GM23248 (cell line): ENCODE results near the gene B2M. TPM values are rescaled to one million over a fixed set of nuclear protein-coding genes. Genes with fewer than 3 reads are reported as not detected.
"Not testable (repeated sequence)": the region's sequence is repeated elsewhere in the genome, so short reads cannot be mapped to it uniquely, and the experiment has no call there.

Experiments
- DNase-seq: peaks from one replicate; pipeline ENCODE4 v3.0.0-alpha.2; 2015
- H2AFZ ChIP-seq: fragments of 200-600 bp; sonication (generic); 2 replicates; pipeline ENCODE4 v1.6.1; 2016; ENCODE audit warnings: antibody characterized with exemption
- H3F3A ChIP-seq: fragments of 200-600 bp; sonication (generic); 2 replicates; pipeline ENCODE4 v1.6.1; 2016; ENCODE audit warnings: mild to moderate bottlenecking, antibody characterized with exemption, mixed run types; ENCODE audit not compliant: insufficient read depth
- H3K27ac ChIP-seq: fragments of 200-600 bp; sonication (generic); 2 replicates; pipeline ENCODE4 v1.5.1; 2016; ENCODE audit warnings: mild to moderate bottlenecking
- H3K27me3 ChIP-seq: fragments of 200-600 bp; sonication (generic); replicated peaks from 2 replicates; pipeline ENCODE4 v1.6.1; 2016; ENCODE audit warnings: mild to moderate bottlenecking; ENCODE audit not compliant: insufficient read depth
- H3K36me3 ChIP-seq: fragments of 200-600 bp; sonication (generic); 2 replicates; pipeline ENCODE4 v1.6.1; 2016; ENCODE audit warnings: low read depth, mild to moderate bottlenecking
- H3K4me1 ChIP-seq: fragments of 200-600 bp; sonication (generic); 2 replicates; pipeline ENCODE4 v1.6.1; 2016; ENCODE audit warnings: mild to moderate bottlenecking; ENCODE audit not compliant: insufficient read depth
- H3K4me2 ChIP-seq: fragments of 200-600 bp; sonication (generic); one replicate; pipeline ENCODE4 v1.6.1; 2016; ENCODE audit warnings: mild to moderate bottlenecking; ENCODE audit not compliant: unreplicated experiment
- H3K4me3 ChIP-seq: fragments of 200-600 bp; sonication (generic); 2 replicates; pipeline ENCODE4 v1.5.1; 2016; ENCODE audit warnings: mild to moderate bottlenecking
- H3K79me2 ChIP-seq: fragments of 200-600 bp; sonication (generic); 2 replicates; pipeline ENCODE4 v1.6.1; 2016; ENCODE audit warnings: mild to moderate bottlenecking; ENCODE audit not compliant: insufficient read depth
- H3K9ac ChIP-seq: fragments of 200-600 bp; sonication (generic); 2 replicates; pipeline ENCODE4 v1.6.1; 2016; ENCODE audit warnings: mild to moderate bottlenecking
- H3K9me2 ChIP-seq: fragments of 200-600 bp; sonication (generic); 2 replicates; pipeline ENCODE4 v1.6.1; 2016; ENCODE audit warnings: mixed run types, mild to moderate bottlenecking, moderate library complexity; ENCODE audit not compliant: insufficient read depth
- H3K9me3 ChIP-seq: fragments of 200-600 bp; sonication (generic); one replicate; pipeline ENCODE4 v1.6.1; 2017; ENCODE audit warnings: low read depth
- H4K20me1 ChIP-seq: fragments of 200-600 bp; sonication (generic); 2 replicates; pipeline ENCODE4 v1.6.0; 2016; ENCODE audit not compliant: insufficient read depth
- EZH2 ChIP-seq: fragments of 200-600 bp; sonication (generic); IDR thresholded peaks from 2 replicates; pipeline ENCODE4 v1.6.1; 2018; ENCODE audit warnings: antibody characterized with exemption, mild to moderate bottlenecking; ENCODE audit not compliant: insufficient read depth, poor library complexity, severe bottlenecking
- EZH2phosphoT487 ChIP-seq: fragments of 200-600 bp; sonication (generic); IDR thresholded peaks from 2 replicates; pipeline ENCODE4 v1.6.1; 2018; ENCODE audit warnings: antibody characterized with exemption, moderate library complexity, mild to moderate bottlenecking, low read depth; ENCODE audit not compliant: insufficient read depth
- WGBS, 2 experiments: methylation state at CpG; one replicate each; pipeline ENCODE4 v1.1.6; 2015 to 2017; ENCODE audit warnings: low lambda C conversion rate in 2 of 2, low coverage in 1 of 2; ENCODE audit errors: missing lambda C conversion rate in 2 of 2; 5-methylcytosine and 5-hydroxymethylcytosine counted together
- in situ Hi-C: fragments of 300-500 bp; cut with MboI; formaldehyde crosslinking; loops from 2 replicates; pipeline ENCODE4 v1.15.0; 2020
- polyA plus RNA-seq: library from polyadenylated mRNA; unstranded; fragments of >200 nt; fragmentation: Nextera tagmentation; extraction: Ambion mirVana; gene quantifications from 2 replicates; pipeline ENCODE4 v1.2.1, GENCODE V29; 2016
- total RNA-seq: library from RNA; depleted of rRNA; stranded (reverse); fragments of >200 nt; shearing (Covaris generic); gene quantifications from 2 replicates; pipeline ENCODE4 v1.2.3, GENCODE V29; 2014

The B2M gene
- total and polyA plus RNA-seq, 2 experiments from 2014 or later = 2,442 to 3,619 TPM

GRCh38 chr15:44736181-44736765 is 25.0 kb downstream of the B2M start, which contains the start of gene TRIM69:
Gene TRIM69 (plus strand): TSS chr15:44736528. CDS start chr15:44736705, 177 bp downstream.
- no peaks in the 10 kb centered on the region for H3K27me3 ChIP-seq
- H3K9ac ChIP-seq = no peak within 1 kb of the TSS
- H3K4me3 ChIP-seq = no peak within 1 kb of the TSS
- TF ChIP-seq EZH2 (no peak), EZH2phosphoT487 (no peak)
- no peaks in the 10 kb centered on the region for H4K20me1 ChIP-seq
- H2AFZ ChIP-seq = peak within 1 kb of the TSS; percentile 48
- no peak within 1 kb of the TSS for H3K4me2 ChIP-seq
- no peaks in the 10 kb centered on the region for H3K4me1 ChIP-seq
- WGBS, 2 experiments = 63 to 77% methylated on average over 3 of the region's 3 CpGs
- H3K36me3 ChIP-seq = no peaks in the 10 kb centered on the region
- H3K9me3 ChIP-seq = no peaks in the 10 kb centered on the region
- H3F3A ChIP-seq = no peaks in the 10 kb centered on the region
- H3K9me2 ChIP-seq = no peaks in the 10 kb centered on the region
- H3K79me2 ChIP-seq = no peaks in the 10 kb centered on the region
- in situ Hi-C loops = loop anchor here (10.0 to 25.0 kb wide), 2 partner anchors 71 to 149 kb away; partner anchors contain the start of gene SPG11
- no peak for DNase-seq
- no peak within 1 kb of the TSS for H3K27ac ChIP-seq

- no peaks in the 10 kb centered on the region for H3K27me3 ChIP-seq
- H2AFZ ChIP-seq = no peak overlapping the region; the same call in 1 of the 2 replicates
- H3K27ac ChIP-seq = no peak overlapping the region
- H3K79me2 ChIP-seq = no peaks in the 10 kb centered on the region
- no peak overlapping the region for H3K4me2 ChIP-seq
- no peak for TF ChIP-seq EZH2
- no peak for TF ChIP-seq EZH2phosphoT487
- H3K36me3 ChIP-seq = no peaks in the 10 kb centered on the region
- H3F3A ChIP-seq = no peaks in the 10 kb centered on the region
- in situ Hi-C loops = loop anchor here (10.0 to 25.0 kb wide), 2 partner anchors 74 to 151 kb away; partner anchors contain the start of gene SPG11
- H3K9ac ChIP-seq = no peak overlapping the region
- H3K4me3 ChIP-seq = no peak overlapping the region
- no peaks in the 10 kb centered on the region for H3K9me2 ChIP-seq
- no peaks in the 10 kb centered on the region for H4K20me1 ChIP-seq
- WGBS, 2 experiments = 57 to 65% methylated on average over 3 of the region's 3 CpGs
- H3K9me3 ChIP-seq = no peaks in the 10 kb centered on the region
- DNase-seq = peak; percentile 60
- H3K4me1 ChIP-seq = no peaks in the 10 kb centered on the region
Observed at GRCh38 chr15:44738340-44738984, 27.1 kb downstream of the B2M start.

GRCh38 chr15:44739222-44739847 is 28.0 kb downstream of the B2M start:
- H3K27ac ChIP-seq, H3K79me2 ChIP-seq, H3K4me3 ChIP-seq, H2AFZ ChIP-seq, H3K9me2 ChIP-seq, H3K36me3 ChIP-seq, H3K27me3 ChIP-seq, H3K4me2 ChIP-seq, H3K9me3 ChIP-seq, H4K20me1 ChIP-seq, H3F3A ChIP-seq, H3K9ac ChIP-seq, DNase-seq, H3K4me1 ChIP-seq: not testable (repeated sequence)
- WGBS, 2 experiments = 66 to 72% methylated on average over 19 to 23 of the region's 24 CpGs
- in situ Hi-C loops = loop anchor here (10.0 to 25.0 kb wide), 2 partner anchors 75 to 152 kb away; partner anchors contain the start of gene SPG11

GRCh38 chr15:44743454-44743853 is 32.1 kb downstream of the B2M start:
- H3K4me3 ChIP-seq, H3K9ac ChIP-seq, H3K9me3 ChIP-seq, H3K9me2 ChIP-seq, H3K79me2 ChIP-seq, H3K4me1 ChIP-seq, DNase-seq, H3K27me3 ChIP-seq, H2AFZ ChIP-seq, H3F3A ChIP-seq, H3K4me2 ChIP-seq, H4K20me1 ChIP-seq, H3K27ac ChIP-seq, H3K36me3 ChIP-seq: not testable (repeated sequence)
- WGBS, 2 experiments = 65 to 72% methylated on average over 2 of the region's 2 CpGs
- in situ Hi-C loops = loop anchor here (25.0 kb wide), 1 partner anchor 156 kb away; no protein-coding TSS in a partner anchor
